ENCODE measurements around the gene TPT1.
A peak's percentile ranks its signal among the peaks of the same experiment; 100 is the strongest.
"Not testable (repeated sequence)": the region's sequence is repeated elsewhere in the genome, so short reads cannot be mapped to it uniquely, and the experiment has no call there.

TPT1 gene

DNA sequence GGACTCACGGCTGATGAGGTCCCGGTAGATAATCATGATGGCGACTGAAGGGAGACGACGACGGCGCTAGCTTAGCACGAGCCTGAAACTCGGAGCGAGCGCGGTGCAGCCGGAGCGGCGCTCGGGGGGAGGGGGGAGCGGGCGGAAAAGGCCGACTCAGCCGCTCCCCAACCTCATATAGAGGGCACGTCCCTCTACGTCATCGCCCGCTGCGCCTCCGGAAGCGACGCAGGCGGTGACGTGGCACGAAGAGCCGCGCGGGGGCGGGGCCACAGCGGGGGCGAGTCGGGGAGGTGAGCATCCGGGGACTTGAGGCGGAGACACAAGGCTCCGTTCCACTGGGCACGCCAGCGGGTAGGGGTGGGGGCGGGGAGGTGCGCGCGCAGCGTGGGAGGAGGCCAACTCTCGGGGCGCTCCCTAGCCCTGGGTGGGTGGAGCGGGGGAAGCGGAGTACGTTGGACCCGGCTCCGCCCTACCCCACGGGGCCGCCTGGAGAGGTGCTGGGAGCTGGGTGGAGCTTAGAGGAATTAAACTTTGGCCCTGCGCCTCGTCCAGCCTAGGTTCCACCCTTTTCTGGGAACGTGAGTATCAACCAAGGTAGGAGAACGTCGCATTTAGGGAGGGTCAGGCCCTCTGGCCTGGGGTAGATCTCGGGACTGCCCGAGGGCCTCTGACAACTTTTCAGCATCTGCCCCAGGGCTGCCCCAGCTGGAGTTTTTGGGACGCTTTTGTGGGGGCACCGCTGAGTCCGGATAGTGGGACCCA lies at the start of gene TPT1:
TSS of gene TPT1 (minus strand) at position 150 of the 765 bp plus-strand sequence. CDS start at position 36, 114 bp downstream.
- DNase-seq (ENCODE audit: low read depth), result peak; percentile 100

DNA sequence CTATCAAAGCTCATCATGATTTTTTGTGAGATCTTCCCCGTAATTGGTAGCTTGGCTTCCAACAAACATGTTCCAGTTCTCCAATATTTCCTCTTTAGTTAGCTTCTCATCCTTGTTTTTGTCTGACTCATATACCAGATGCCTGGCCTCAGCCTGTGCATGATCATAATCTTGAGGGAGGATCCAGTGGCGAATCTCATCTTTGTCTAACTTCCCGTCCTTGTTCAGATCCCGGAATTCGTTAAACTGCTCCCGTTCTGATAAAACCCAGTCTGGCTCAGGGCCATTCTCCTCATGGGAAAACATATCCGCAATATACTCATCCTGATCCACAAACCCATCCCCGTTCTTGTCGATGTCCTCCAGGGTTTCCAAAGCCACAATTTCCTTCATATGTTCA lies 49.4 kb upstream of the TPT1 start:
- DNase-seq (ENCODE audit: low read depth), result not testable (repeated sequence)

DNA sequence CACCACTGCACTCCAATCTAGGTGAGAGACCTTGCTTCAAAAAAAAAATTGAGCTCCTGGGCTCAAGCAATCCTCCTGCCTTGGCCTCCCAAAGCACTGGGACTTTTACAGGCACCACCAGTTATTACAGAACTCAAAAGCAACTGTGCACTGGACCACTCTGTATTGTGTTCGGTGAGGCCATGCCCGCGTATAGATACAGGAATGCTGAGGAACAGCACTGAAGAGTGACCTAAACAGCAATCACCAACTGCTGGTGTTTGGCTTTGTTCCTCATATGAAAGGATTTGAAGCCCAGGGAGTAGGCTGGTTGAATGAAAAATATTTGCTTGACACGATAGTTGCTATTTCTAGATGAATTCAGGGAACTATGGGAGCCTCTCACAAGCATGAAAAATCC lies 47.7 kb upstream of the TPT1 start:
- no peak for DNase-seq (ENCODE audit: low read depth)

DNA sequence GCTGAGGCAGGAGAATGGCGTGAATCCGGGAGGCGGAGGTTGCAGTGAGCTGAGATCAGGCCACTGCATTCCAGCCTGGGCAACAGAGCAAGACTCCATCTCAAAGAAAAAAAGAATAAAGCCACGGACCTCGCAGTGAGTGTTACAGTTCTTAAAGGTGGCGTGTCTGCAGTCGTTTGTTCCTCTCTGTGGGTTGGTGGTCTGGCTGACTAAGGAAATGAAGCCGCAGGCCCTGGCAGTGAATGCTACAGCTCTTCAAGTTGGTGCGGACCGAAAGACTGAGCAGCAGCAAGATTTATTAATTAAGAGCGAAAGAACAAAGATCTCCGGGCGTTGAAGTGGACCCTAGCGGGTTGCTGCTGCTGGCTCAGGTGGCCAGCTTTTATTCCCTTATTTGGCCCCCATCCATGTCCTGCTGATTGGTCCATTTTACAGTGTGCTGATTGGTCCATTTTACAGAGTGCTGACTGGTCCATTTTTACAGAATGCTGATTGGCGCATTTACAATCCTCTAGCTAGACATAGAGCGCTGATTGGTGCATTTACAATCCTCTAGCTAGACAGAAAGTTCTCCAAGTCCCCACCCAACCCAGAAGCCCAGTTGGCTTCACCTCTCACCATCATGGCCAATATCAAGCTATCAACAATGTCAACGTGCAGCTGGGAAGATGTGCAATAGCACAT lies 46.1 kb upstream of the TPT1 start:
- not testable (repeated sequence) for DNase-seq (ENCODE audit: low read depth)

DNA sequence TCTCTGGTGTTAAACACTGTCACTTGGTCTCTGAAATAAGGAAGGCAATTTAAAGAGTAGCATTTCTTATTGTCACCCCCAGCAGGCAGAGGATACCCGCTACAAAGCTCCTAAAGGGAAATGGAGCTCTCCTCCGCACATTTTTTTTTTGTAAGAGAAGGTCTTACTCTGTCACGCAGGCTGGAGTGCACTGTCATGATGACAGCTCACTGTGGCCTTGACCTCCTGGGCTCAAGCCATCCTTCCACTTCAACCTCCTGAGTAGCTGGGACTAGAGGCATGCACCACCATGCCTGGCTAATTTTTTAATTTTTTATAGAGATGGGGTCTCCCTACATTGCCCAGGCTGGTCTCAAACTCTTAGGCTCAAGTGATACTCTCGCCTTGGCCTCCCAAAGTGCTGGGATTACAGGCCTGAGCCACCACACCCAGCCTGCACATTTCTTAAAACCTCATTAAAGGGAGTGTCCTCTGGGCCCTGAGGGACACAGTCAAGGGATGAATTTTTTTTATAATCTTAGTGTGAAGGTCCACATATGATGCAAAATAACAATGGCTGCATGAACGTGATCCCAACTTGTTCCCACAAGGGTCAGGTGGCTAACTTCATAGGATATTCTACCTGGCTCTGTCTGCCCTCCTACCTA lies 45.0 kb upstream of the TPT1 start:
- DNase-seq (ENCODE audit: low read depth), result no peak

DNA sequence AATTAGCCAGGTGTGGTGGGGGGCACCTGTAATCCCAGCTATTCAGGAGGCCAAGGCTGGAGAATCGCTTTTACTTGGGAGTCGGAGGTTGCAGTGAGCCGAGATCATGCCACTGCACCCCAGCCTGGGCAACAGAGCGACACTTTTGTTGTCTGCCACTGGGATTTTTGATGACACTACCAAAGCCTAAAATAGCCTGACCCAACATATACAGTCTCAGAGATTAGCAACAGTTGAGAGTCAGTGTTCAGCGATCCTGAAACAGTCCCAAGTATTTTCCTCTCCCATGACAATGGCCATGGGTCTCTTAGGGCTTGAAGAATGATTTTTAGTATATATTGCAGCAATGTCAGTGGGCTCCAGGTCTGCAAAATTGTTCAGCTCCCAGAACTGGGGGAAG lies 44.3 kb upstream of the TPT1 start:
- DNase-seq (ENCODE audit: low read depth), result no peak

DNA sequence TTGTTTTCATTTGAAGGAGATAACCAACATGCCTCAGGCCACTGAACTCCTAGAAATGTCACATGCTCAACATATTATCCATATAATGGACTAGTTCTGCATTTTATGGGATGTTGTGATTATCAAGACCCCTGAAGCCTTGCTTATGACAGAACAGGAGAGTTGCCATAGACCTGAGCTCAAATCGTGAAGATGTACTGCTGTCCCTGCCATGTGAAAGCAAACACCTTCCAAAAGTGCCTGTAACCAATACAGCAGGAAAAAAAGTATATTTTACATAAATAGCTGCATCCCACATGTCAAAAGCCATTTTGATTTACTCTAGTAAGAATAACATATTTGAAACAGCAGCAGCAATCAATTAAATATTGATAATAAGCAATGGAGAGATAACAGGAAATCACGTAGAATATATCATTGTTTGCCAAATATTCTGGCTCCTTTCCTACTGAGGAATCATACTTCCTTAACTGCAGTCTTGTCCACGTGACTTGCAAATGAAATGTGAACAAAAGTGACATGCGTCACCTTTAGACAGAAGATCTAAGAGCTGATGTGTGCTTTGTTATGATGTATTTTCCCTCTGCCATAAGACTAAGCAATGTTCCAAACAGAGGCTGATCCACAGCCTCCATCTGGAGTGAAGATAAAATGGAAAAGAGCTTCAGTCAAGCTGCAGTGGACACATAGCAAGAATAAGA lies 43.6 kb upstream of the TPT1 start:
- DNase-seq (ENCODE audit: low read depth), result no peak

DNA sequence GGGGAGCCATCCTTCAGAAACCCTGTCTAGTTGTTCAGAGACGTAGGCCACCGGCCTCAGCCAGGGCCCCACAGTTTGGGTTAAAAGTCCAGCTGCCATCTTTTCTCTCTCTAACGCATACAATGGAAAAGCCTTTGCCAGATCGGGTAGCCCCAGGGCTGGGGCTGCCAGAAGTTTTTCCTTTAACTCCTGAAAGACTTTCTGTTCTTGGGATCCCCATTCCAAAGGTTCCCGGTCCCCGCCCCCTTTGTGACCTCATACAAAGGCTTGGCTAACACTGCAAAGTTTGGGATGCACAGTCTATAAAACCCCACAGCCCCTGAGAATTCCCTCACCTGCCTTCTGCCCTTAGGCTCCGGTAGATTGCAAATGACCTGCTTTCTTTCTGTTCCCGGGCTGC lies 41.8 kb upstream of the TPT1 start:
- not testable (repeated sequence) for DNase-seq (ENCODE audit: low read depth)

DNA sequence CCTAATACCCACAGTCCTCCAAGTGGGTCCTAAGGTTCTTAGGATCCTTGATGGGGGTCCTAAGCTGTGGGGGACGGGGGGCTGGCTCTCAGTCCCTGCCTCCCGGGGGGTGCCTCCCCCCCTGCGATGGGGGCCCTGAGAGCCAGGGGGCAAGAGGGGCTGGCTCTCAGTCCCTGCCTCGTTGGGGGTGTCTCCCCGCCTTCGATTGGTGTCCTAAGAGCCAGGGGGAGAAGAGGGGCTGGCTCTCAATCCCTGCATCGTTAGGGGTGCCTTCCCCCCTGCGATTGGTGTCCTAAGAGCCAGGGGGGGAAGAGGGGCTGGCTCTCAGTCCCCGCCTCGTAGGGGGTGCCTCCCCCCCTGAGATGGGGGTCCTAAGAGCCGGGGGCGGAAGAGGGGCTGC lies 40.2 kb upstream of the TPT1 start:
- no peak for DNase-seq (ENCODE audit: low read depth)

DNA sequence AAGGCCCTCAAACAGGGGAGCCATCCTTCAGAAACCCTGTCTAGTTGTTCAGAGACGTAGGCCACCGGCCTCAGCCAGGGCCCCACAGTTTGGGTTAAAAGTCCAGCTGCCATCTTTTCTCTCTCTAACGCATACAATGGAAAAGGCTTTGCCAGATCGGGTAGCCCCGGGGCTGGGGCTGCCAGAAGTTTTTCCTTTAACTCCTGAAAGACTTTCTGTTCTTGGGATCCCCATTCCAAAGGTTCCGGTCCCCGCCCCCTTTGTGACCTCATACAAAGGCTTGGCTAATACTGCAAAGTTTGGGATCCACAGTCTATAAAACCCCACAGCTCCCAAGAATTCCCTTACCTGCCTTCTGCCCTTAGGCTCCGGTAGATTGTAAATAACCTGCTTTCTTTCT lies 39.7 kb upstream of the TPT1 start:
- not testable (repeated sequence) for DNase-seq (ENCODE audit: low read depth)

DNA sequence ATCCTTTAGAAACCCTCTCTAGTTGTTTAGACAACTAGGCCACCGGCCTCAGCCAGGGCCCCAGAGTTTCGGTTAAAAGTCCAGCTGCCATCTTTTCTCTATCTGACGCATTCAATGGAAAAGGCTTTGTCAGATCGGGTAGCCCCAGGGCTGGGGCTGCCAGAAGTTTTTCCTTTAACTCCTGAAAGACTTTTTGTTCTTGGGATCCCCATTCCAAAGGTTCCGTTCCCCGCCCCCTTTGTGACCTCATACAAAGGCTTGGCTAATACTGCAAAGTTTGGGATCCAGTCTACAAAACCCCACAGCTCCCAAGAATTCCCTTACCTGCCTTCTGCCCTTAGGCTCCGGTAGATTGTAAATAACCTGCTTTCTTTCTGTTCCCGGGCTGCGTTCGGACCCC lies 38.5 kb upstream of the TPT1 start:
- DNase-seq (ENCODE audit: low read depth), result not testable (repeated sequence)

DNA sequence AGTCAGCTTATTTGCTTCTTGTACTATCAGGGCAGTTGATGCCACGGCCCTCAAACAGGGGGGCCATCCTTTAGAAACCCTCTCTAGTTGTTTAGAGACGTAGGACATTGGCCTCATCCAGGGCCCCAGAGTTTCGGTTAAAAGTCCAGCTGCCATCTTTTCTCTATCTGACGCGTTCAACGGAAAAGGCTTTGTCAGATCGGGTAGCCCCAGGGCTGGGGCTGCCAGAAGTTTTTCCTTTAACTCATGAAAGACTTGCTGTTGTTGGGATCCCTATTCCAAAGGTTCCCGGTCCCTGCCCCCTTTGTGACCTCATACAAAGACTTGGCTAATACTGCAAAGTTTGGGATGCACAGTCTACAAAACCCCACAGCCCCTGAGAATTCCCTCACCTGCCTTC lies 37.8 kb upstream of the TPT1 start:
- DNase-seq (ENCODE audit: low read depth), result not testable (repeated sequence)

DNA sequence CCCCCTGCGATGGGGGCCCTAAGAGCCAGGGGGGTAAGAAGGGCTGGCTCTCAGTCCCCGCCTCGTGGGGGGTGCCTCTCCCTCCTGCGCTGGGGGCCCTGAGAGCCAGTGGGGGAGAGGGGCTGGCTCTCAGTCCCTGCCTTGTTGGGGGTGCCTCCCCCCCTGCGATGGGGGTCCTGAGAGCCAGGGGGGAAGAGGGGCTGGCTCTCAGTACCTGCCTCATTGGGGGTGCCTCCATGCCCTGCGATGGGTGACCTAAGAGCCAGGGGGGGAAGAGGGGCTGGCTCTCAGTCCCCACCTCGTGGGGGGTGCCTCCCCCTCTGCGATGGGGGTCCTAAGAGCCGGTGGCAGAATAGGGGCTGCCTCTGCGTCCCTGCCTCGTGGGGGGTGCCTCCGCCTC lies 36.3 kb upstream of the TPT1 start:
- not testable (repeated sequence) for DNase-seq (ENCODE audit: low read depth)

DNA sequence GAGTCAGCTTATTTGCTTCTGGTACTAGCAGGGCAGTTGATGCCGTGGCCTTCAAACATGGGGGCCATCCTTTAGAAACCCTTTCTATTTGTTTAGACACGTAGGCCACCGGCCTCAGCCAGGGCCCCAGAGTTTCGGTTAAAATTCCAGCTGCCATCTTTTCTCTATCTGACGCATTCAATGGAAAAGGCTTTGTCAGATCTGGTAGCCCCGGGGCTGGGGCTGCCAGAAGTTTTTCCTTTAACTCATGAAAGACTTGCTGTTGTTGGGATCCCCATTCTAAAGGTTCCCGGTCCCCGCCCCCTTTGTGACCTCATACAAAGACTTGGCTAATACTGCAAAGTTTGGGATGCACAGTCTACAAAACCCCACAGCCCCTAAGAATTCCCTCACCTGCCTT lies 35.7 kb upstream of the TPT1 start:
- DNase-seq (ENCODE audit: low read depth), result not testable (repeated sequence)

DNA sequence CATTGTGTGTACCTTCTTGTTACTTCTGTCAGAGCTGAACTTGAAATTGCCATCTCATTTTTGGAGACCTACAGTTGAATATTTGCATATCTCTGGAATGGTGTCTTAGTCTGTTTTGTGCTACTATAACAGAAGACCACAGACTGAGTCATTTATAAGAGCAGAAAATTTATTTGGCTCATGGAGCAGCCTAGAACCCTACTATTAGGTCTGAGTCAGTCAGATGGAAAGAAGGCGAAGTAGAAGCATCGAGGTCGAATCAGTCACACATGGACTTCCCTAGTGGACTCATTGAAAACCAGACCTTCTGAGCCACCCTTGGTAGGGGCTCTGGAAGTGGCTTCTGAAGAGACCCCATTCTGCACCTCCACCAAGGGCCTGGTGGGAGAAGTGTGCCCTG lies 33.9 kb upstream of the TPT1 start:
- DNase-seq (ENCODE audit: low read depth), result no peak

DNA sequence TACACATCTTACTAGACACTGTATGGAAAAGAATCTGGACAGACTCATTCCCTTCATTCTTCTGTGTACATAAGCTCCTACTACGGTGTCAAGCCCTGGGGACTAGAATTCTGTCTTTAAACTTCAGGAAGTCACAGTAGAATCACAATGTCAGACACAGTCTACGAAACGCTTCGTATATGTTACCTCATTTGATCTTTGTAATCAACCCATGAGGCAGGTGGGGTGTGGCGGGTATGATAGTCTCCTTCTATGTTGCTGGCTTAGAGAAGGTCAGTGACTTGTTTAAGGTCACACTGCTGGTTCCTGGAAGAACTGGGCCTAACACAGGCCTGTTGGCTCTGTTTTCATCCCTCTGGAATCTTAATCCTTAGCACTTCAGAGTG lies 32.2 kb upstream of the TPT1 start:
- no peak for DNase-seq (ENCODE audit: low read depth)

DNA sequence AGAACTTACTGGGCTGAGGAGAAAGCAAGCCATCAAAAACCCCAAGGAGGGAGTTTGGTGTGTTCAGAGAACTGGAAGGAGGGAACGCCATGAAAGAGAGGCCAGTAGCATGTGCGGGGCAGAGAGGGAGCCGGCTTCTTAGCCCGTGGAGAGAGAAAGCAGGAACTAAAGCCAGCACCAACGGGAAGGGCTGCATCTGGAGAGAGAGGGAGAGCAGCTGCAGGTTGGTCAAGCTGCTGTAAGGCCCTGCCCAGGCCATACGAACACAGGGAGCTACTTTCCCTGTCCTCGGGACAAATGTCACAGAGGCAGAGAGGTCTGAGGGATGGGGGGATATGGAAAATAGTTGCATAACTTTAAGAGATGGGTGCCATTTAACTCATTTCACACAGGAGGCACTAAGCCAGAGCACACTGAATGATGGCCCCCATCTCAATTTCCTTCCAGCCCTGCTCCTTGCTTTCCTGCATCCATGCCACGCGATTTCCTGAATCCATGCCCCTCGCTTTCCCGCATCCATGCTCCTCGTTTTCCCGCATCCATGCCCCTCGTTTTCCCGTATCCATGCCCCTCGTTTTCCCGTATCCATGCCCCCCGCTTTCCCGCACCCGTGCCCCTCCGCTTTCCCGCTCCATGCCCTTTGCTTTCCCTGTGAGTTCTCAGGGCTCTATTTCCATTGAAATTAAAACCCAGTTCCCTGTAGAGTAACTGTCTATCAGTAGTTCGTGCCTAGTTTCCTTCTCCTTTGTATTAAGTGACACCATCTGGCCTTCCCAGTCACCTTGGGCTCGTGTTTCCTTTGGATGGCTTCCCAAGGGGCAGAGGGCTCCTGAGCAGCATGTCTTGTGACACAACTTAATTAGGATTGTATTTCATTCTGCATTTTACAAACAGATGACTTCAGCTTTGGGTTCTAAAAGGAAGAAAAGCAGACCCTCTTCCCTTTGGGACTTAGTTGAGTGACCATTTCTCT lies 31.5 kb upstream of the TPT1 start:
- no peak for DNase-seq (ENCODE audit: low read depth)

DNA sequence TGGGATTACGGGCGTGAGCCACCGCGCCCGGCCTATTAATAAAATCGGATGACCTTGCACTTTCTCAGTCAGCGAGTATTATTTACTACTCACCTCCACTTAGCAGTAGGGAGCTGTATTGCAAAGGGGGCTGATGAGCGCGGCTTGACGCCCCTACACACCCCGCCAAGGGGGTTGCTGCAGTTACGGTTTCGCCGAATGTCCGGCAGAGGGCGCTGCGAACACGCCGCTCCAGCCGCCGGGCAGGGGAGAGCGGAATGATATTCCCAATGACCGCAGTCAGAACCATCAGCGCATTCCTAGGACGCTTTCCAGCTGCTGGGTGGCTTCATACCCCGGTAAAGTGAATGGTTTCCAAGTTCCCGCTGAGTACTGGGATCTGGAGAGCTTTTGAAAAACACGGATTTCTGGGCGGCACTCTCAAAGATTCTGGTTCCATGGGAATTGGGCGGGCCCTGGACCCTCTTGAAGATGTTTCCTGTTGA lies 30.0 kb upstream of the TPT1 start:
- DNase-seq (ENCODE audit: low read depth), result peak; percentile 31

DNA sequence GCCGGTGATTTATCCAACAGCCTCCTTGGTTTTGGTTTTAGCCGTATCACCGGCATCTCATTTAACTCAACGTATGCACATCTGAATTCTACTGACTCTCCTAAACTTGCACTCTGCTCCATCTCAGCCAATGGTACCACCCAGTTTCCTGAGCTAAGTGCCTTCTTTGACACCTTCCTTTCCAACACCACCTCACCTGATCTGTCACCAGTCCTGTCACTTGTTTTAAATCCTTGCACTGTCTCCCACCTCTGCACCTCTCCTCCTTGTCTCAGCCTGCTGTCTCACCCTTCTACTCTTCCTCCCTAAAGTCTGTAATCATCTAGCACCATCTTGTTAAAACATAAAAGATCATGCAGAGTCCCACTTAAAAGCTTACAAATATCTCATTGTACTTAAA lies 28.1 kb upstream of the TPT1 start:
- no peak for DNase-seq (ENCODE audit: low read depth)

DNA sequence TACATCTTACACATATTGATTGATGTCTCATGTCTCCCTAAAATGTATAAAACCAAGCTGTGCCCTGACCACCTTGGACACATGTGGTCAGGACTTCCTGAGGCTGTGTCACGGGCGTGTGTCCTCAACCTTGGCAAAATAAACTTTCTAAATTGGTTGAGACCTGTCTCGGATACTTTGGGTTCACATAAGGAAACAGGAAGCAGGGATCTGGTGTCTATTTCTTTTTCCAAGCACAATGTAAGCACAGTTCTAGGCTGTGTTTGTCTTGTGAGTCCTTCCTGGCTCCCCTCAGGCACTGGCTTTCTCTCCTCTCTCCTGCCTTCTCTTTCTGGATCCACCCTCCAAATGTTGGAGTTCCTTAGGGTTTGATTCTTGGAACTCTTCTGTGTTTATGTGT lies 27.6 kb upstream of the TPT1 start:
- DNase-seq (ENCODE audit: low read depth), result no peak

DNA sequence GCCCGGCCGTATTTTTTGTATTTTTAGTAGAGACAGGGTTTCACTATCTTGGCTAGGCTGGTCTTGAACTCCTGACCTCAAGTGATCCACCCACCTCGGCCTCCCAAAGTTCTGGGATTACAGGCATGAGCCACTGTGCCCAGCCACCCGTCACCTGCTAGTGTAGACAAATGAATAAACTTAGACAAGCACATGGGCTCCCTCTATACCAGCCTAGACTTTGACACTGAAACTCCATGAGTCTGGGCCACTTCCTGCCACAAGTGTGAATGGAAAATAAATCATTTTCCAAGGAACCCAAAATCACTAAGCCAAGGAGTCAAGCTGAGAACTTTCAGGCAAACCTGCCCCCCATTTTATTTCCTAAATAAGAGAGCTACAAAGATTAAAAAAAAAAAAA lies 27.0 kb upstream of the TPT1 start:
- no peak for DNase-seq (ENCODE audit: low read depth)
